HG03139 (cell line): ENCODE data around the gene NECTIN1.

Experiments used
- ATAC-seq: cut with Tn5 transposase; IDR thresholded peaks from one replicate; pipeline ENCODE4 v1.9.1; 2021; ENCODE audit not compliant: unreplicated experiment

NECTIN1 gene

GRCh38 chr11:119676461-119677020, 52.5 kb downstream of the NECTIN1 start:
- no peak for ATAC-seq

GRCh38 chr11:119673759-119674336, 55.2 kb downstream of the NECTIN1 start:
- ATAC-seq = peak; percentile 78

- ATAC-seq = peak; percentile 6
Observed at GRCh38 chr11:119673052-119673758, 55.8 kb downstream of the NECTIN1 start.

GRCh38 chr11:119672597-119672996, 56.4 kb downstream of the NECTIN1 start:
- ATAC-seq = no peak

GRCh38 chr11:119671561-119672015, 57.4 kb downstream of the NECTIN1 start:
- ATAC-seq = no peak

GRCh38 chr11:119671051-119671450, 57.9 kb downstream of the NECTIN1 start:
- ATAC-seq = no peak

GRCh38 chr11:119669487-119669886, 59.5 kb downstream of the NECTIN1 start:
- no peak for ATAC-seq

- no peak for ATAC-seq
Observed at GRCh38 chr11:119668676-119669075, 60.3 kb downstream of the NECTIN1 start.

GRCh38 chr11:119666463-119667131, 62.4 kb downstream of the NECTIN1 start:
- peak; percentile 74 for ATAC-seq

- ATAC-seq = no peak
Observed at GRCh38 chr11:119666061-119666460, 62.9 kb downstream of the NECTIN1 start.

- ATAC-seq = no peak
Observed at GRCh38 chr11:119664701-119665420, 64.1 kb downstream of the NECTIN1 start.

- no peak for ATAC-seq
Observed at GRCh38 chr11:119664063-119664572, 64.9 kb downstream of the NECTIN1 start.

GRCh38 chr11:119663279-119663678, 65.7 kb downstream of the NECTIN1 start:
- ATAC-seq = no peak

GRCh38 chr11:119661226-119661625, 67.8 kb downstream of the NECTIN1 start:
- no peak for ATAC-seq

GRCh38 chr11:119659971-119660723, 68.9 kb downstream of the NECTIN1 start:
- no peak for ATAC-seq

GRCh38 chr11:119652907-119653659, 75.9 kb downstream of the NECTIN1 start:
- no peak for ATAC-seq

- no peak for ATAC-seq
Observed at GRCh38 chr11:119651802-119652584, 77.0 kb downstream of the NECTIN1 start.

GRCh38 chr11:119650251-119650650, 78.7 kb downstream of the NECTIN1 start:
- ATAC-seq = no peak

- ATAC-seq = no peak
Observed at GRCh38 chr11:119647254-119647653, 81.7 kb downstream of the NECTIN1 start.
